HepG2 (cell line): Measurements from ENCODE around the gene PRR33. TPM values are rescaled to one million over a fixed set of nuclear protein-coding genes. Genes with fewer than 3 reads are reported as not detected.

Experiments used
- CBFB ChIP-seq: sonication (generic); formaldehyde crosslinking; IDR thresholded peaks from 2 replicates; pipeline ENCODE4 v1.4.0; 2020; ENCODE audit warnings: missing genetic modification reagents
- DPF2 ChIP-seq: sonication (generic); formaldehyde crosslinking; IDR thresholded peaks from 2 replicates; pipeline ENCODE4 v1.4.0; 2020; ENCODE audit warnings: mild to moderate bottlenecking, low read depth, missing genetic modification reagents, borderline replicate concordance
- POLR2G ChIP-seq: fragments of 200-400 bp; formaldehyde crosslinking; IDR thresholded peaks from 2 replicates; pipeline ENCODE4 v1.6.1; 2018; ENCODE audit warnings: mild to moderate bottlenecking, low read depth, low read length, moderate library complexity
- SIN3A ChIP-seq: IDR thresholded peaks from 2 replicates; pipeline ENCODE4 v1.6.1; 2011; ENCODE audit warnings: low read depth, mild to moderate bottlenecking, control low read depth, low read length, borderline replicate concordance
- TBL1XR1 ChIP-seq: fragments of 150-350 bp; IDR thresholded peaks from 2 replicates; pipeline ENCODE4 v1.6.1; 2014; ENCODE audit warnings: borderline replicate concordance, low read length; ENCODE audit not compliant: partially characterized antibody
- TOPORS ChIP-seq: sonication (generic); formaldehyde crosslinking; IDR thresholded peaks from 2 replicates; pipeline ENCODE4 v1.8.0; 2023; ENCODE audit warnings: mild to moderate bottlenecking, missing genetic modification reagents
- ZBTB1 ChIP-seq: sonication (generic); formaldehyde crosslinking; IDR thresholded peaks from 2 replicates; pipeline ENCODE4 v1.4.0; 2020; ENCODE audit warnings: missing genetic modification reagents, borderline replicate concordance
- ZMYM2 ChIP-seq: sonication (generic); formaldehyde crosslinking; IDR thresholded peaks from 2 replicates; pipeline ENCODE4 v1.8.0; 2022; ENCODE audit warnings: mild to moderate bottlenecking, missing genetic modification reagents
- ZNF17 ChIP-seq: sonication (generic); formaldehyde crosslinking; IDR thresholded peaks from 2 replicates; pipeline ENCODE4 v1.5.0; 2020; ENCODE audit warnings: mild to moderate bottlenecking, missing genetic modification reagents
- ZNF333 ChIP-seq: sonication (generic); formaldehyde crosslinking; IDR thresholded peaks from 2 replicates; pipeline ENCODE4 v1.4.0; 2020; ENCODE audit warnings: mild to moderate bottlenecking, missing genetic modification reagents, borderline replicate concordance
- ZNF512 ChIP-seq: sonication (generic); formaldehyde crosslinking; IDR thresholded peaks from 2 replicates; pipeline ENCODE4 v1.4.0; 2020; ENCODE audit warnings: mild to moderate bottlenecking, missing genetic modification reagents
- ZNF772 ChIP-seq: sonication (generic); formaldehyde crosslinking; IDR thresholded peaks from 2 replicates; pipeline ENCODE4 v1.5.0; 2020; ENCODE audit warnings: mild to moderate bottlenecking, missing genetic modification reagents
- ZNF788 ChIP-seq: sonication (generic); formaldehyde crosslinking; IDR thresholded peaks from 2 replicates; pipeline ENCODE4 v1.5.0; 2020; ENCODE audit warnings: mild to moderate bottlenecking, missing genetic modification reagents, borderline replicate concordance
- ZNF790 ChIP-seq: sonication (generic); formaldehyde crosslinking; IDR thresholded peaks from 2 replicates; pipeline ENCODE4 v1.8.0; 2022; ENCODE audit warnings: missing genetic modification reagents, mild to moderate bottlenecking, borderline replicate concordance
- polyA plus RNA-seq, 8 experiments: library from polyadenylated mRNA; depleted of rRNA in 3 of 8; stranded (reverse) in 7 of 8; unstranded in 1 of 8; fragments of >200 nt; fragmentation: Illumina TruSeq in 4 of 8; extraction: Trizol in 4 of 8; gene quantifications; 2 replicates each; pipeline versions ENCODE4 v1.2.1 to v1.2.3, GENCODE V29; 2011 to 2016; ENCODE audit warnings: low read depth in 4 of 8, missing spikeins in 1 of 8, mixed read lengths in 1 of 8; ENCODE audit not compliant: insufficient read depth in 1 of 8
- total RNA-seq, 5 experiments: library from RNA; depleted of rRNA; stranded (reverse); fragments of >200 nt; fragmentation: Illumina TruSeq; extraction: Trizol; gene quantifications; 2 replicates each; pipeline ENCODE4 v1.2.3, GENCODE V29; 2016; ENCODE audit warnings: low read depth in 1 of 5
- TF ChIP-seq, protein P1 (sequence below): sonication (generic); formaldehyde crosslinking; IDR thresholded peaks from 2 replicates; pipeline ENCODE4 v1.5.1; 2020; ENCODE audit warnings: missing genetic modification reagents, mild to moderate bottlenecking, borderline replicate concordance
- TF ChIP-seq, protein P2 (sequence below): sonication (generic); formaldehyde crosslinking; IDR thresholded peaks from 2 replicates; pipeline ENCODE4 v1.4.0; 2020; ENCODE audit warnings: missing genetic modification reagents
- TF ChIP-seq, protein P3 (sequence below): sonication (generic); formaldehyde crosslinking; IDR thresholded peaks from 2 replicates; pipeline ENCODE4 v1.5.0; 2020; ENCODE audit warnings: mild to moderate bottlenecking, missing genetic modification reagents
- TF ChIP-seq, protein P4 (sequence below): sonication (generic); formaldehyde crosslinking; IDR thresholded peaks from 2 replicates; pipeline ENCODE4 v1.4.0; 2020; ENCODE audit warnings: missing genetic modification reagents

PRR33 gene
- total and polyA plus RNA-seq, 2 of the 13 experiments (the other 11 are each of a cell fraction or from before 2014, with no cell fraction given): not detected

- TF ChIP-seq ZNF512 (no peak), ZNF772 (CRISPR knock-in tag) (peak; percentile 86), CBFB (0 out of 2 replicates have a peak, but pooled peaks have one; percentile 25), ZNF333 (CRISPR knock-in tag) (no peak), DPF2 (peak; percentile 92), TOPORS (CRISPR knock-in tag) (peak; percentile 91; the same call in 1 of the 2 replicates), ZBTB1 (CRISPR knock-in tag) (no peak), TBL1XR1 (no peak), POLR2G (no peak), ZNF790 (CRISPR knock-in tag) (no peak), ZNF17 (no peak), SIN3A (peak; percentile 66; the same call in 1 of the 2 replicates), ZMYM2 (0 out of 2 replicates have a peak, but pooled peaks have one; percentile 42), ZNF788 (CRISPR knock-in tag) (peak; percentile 98; the same call in 1 of the 2 replicates)
- TF ChIP-seq, protein P1, sequence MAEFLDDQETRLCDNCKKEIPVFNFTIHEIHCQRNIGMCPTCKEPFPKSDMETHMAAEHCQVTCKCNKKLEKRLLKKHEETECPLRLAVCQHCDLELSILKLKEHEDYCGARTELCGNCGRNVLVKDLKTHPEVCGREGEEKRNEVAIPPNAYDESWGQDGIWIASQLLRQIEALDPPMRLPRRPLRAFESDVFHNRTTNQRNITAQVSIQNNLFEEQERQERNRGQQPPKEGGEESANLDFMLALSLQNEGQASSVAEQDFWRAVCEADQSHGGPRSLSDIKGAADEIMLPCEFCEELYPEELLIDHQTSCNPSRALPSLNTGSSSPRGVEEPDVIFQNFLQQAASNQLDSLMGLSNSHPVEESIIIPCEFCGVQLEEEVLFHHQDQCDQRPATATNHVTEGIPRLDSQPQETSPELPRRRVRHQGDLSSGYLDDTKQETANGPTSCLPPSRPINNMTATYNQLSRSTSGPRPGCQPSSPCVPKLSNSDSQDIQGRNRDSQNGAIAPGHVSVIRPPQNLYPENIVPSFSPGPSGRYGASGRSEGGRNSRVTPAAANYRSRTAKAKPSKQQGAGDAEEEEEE (CRISPR knock-in tag): peak; percentile 95
- TF ChIP-seq, protein P2, sequence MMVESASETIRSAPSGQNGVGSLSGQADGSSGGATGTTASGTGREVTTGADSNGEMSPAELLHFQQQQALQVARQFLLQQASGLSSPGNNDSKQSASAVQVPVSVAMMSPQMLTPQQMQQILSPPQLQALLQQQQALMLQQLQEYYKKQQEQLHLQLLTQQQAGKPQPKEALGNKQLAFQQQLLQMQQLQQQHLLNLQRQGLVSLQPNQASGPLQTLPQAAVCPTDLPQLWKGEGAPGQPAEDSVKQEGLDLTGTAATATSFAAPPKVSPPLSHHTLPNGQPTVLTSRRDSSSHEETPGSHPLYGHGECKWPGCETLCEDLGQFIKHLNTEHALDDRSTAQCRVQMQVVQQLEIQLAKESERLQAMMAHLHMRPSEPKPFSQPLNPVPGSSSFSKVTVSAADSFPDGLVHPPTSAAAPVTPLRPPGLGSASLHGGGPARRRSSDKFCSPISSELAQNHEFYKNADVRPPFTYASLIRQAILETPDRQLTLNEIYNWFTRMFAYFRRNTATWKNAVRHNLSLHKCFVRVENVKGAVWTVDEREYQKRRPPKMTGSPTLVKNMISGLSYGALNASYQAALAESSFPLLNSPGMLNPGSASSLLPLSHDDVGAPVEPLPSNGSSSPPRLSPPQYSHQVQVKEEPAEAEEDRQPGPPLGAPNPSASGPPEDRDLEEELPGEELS (CRISPR knock-in tag): peak; percentile 83
- TF ChIP-seq, protein P3, sequence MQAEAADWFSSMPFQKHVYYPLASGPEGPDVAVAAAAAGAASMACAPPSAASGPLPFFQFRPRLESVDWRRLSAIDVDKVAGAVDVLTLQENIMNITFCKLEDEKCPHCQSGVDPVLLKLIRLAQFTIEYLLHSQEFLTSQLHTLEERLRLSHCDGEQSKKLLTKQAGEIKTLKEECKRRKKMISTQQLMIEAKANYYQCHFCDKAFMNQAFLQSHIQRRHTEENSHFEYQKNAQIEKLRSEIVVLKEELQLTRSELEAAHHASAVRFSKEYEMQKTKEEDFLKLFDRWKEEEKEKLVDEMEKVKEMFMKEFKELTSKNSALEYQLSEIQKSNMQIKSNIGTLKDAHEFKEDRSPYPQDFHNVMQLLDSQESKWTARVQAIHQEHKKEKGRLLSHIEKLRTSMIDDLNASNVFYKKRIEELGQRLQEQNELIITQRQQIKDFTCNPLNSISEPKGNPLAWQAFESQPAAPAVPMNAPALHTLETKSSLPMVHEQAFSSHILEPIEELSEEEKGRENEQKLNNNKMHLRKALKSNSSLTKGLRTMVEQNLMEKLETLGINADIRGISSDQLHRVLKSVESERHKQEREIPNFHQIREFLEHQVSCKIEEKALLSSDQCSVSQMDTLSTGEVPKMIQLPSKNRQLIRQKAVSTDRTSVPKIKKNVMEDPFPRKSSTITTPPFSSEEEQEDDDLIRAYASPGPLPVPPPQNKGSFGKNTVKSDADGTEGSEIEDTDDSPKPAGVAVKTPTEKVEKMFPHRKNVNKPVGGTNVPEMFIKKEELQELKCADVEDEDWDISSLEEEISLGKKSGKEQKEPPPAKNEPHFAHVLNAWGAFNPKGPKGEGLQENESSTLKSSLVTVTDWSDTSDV (CRISPR knock-in tag): peak; percentile 73; the same call in 1 of the 2 replicates
- TF ChIP-seq, protein P4, sequence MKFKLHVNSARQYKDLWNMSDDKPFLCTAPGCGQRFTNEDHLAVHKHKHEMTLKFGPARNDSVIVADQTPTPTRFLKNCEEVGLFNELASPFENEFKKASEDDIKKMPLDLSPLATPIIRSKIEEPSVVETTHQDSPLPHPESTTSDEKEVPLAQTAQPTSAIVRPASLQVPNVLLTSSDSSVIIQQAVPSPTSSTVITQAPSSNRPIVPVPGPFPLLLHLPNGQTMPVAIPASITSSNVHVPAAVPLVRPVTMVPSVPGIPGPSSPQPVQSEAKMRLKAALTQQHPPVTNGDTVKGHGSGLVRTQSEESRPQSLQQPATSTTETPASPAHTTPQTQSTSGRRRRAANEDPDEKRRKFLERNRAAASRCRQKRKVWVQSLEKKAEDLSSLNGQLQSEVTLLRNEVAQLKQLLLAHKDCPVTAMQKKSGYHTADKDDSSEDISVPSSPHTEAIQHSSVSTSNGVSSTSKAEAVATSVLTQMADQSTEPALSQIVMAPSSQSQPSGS (CRISPR knock-in tag): peak; percentile 97
Observed at GRCh38 chr11:1842149-1843097, 49.3 kb downstream of the PRR33 start (continued).
